ENCODE measurements around the gene SAMD13. TPM values are rescaled to one million over a fixed set of nuclear protein-coding genes. Genes with fewer than 3 reads are reported as not detected.

The SAMD13 gene
- total RNA-seq, 1 donor from 2014 or later = 2.0 TPM

DNA sequence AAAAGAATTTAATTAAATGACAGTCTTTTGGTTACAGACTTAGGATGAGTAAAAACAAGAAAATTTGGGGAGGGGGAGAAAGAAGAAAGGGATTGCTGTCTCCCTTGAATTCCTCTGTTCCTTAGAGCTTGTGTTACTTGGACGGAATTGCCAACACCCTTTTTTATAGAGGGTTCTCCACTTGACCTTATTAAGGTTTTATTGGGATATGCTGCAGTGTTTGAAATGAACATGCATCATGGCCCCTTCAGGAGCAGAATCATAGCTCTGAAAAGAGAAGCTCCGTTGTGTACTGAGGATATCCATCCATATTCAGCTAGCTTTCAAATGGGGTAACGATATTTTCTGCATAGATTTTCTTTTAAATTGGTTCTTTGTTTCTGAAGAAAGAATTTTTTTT lies 48.6 kb downstream of the SAMD13 start:
- DNase-seq = no peak
- intact Hi-C loops (cut with micrococcal nuclease) = no loop called here
- H3K27me3 ChIP-seq (ENCODE audit: low read depth) = no peaks in the 10 kb centered on the region
- TF ChIP-seq, protein P1, sequence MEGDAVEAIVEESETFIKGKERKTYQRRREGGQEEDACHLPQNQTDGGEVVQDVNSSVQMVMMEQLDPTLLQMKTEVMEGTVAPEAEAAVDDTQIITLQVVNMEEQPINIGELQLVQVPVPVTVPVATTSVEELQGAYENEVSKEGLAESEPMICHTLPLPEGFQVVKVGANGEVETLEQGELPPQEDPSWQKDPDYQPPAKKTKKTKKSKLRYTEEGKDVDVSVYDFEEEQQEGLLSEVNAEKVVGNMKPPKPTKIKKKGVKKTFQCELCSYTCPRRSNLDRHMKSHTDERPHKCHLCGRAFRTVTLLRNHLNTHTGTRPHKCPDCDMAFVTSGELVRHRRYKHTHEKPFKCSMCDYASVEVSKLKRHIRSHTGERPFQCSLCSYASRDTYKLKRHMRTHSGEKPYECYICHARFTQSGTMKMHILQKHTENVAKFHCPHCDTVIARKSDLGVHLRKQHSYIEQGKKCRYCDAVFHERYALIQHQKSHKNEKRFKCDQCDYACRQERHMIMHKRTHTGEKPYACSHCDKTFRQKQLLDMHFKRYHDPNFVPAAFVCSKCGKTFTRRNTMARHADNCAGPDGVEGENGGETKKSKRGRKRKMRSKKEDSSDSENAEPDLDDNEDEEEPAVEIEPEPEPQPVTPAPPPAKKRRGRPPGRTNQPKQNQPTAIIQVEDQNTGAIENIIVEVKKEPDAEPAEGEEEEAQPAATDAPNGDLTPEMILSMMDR (IDR thresholded peaks at IDR 0.05; ENCODE audit: borderline replicate concordance) = no peak
- H3K27ac ChIP-seq (replicated peaks) = no peak overlapping the region
- no peaks in the 10 kb centered on the region for H3K4me1 ChIP-seq
- H3K9me3 ChIP-seq (replicated peaks) = no peaks in the 10 kb centered on the region
- no peak overlapping the region for H3K4me3 ChIP-seq
- no peaks in the 10 kb centered on the region for H3K36me3 ChIP-seq

DNA sequence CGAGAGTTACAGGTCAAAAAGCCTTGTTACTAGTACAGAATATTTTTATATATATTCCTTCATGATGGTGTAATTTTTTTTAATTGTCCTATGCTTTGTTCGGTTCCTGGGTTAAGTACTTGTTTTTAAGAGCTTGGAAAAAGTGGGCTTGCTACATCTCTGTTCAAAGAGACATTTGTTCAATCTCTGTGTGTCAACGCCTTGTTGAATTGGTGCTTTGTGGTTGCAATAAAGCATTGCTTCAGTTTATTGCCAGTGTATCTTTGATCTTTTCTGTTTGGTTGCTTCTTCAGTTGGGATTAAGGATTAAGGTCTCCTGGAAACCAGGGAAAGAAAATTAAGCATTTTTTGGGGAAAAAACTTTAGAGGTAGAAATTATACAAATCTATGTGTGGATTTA lies 49.0 kb downstream of the SAMD13 start:
- TF ChIP-seq, protein P1 (IDR thresholded peaks at IDR 0.05; ENCODE audit: borderline replicate concordance) = no peak
- H3K4me1 ChIP-seq = no peaks in the 10 kb centered on the region
- no peaks in the 10 kb centered on the region for H3K36me3 ChIP-seq
- no peak overlapping the region for H3K4me3 ChIP-seq
- no peak for DNase-seq
- H3K27ac ChIP-seq (replicated peaks) = no peak overlapping the region
- intact Hi-C loops (cut with micrococcal nuclease) = no loop called here
- H3K27me3 ChIP-seq (ENCODE audit: low read depth) = no peaks in the 10 kb centered on the region
- H3K9me3 ChIP-seq (replicated peaks) = no peaks in the 10 kb centered on the region

DNA sequence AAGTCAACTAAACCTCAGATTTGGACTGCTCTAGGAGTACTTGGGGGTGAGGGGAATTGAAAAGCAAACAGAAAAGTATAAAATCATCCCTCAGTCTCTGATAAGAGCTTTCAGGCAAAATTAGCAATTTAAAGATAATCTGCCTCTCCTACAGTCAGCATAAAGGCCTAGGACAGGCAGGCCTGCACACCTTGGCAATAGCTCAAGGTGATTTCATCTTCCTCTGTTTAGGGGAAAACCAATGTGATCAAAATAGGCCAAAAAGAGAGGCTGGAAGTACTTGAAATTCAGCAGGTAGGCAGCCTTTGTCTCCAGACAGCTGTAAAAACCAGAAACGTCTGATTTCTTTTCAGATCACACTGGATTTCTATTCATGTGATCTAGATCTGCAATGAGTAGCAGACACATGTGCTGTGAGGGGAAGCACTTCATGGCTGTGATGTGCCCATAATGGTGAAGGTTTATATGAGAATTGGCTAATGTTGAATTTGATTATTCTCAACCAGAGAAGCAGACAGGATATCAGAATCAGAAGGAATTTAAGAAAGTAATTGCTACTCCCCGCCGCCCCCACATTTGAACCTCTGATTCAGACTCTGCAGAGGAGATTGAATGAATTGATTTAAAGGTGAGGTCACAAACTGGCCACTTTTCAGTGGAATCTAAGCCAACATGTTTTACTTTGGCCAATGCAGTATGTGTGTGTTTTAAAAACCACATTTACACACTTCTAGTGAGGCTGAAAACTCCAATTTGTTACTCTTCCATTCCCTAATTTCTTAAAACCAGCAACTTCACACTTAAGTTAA lies 51.0 kb downstream of the SAMD13 start:
- H3K27ac ChIP-seq (replicated peaks) = no peak overlapping the region
- H3K4me3 ChIP-seq = no peak overlapping the region
- H3K9me3 ChIP-seq (replicated peaks) = no peaks in the 10 kb centered on the region
- DNase-seq = no peak
- intact Hi-C loops (cut with micrococcal nuclease) = no loop called here
- no peaks in the 10 kb centered on the region for H3K27me3 ChIP-seq (ENCODE audit: low read depth)
- no peaks in the 10 kb centered on the region for H3K36me3 ChIP-seq
- TF ChIP-seq, protein P1 (IDR thresholded peaks at IDR 0.05; ENCODE audit: borderline replicate concordance) = no peak
- H3K4me1 ChIP-seq = no peaks in the 10 kb centered on the region

DNA sequence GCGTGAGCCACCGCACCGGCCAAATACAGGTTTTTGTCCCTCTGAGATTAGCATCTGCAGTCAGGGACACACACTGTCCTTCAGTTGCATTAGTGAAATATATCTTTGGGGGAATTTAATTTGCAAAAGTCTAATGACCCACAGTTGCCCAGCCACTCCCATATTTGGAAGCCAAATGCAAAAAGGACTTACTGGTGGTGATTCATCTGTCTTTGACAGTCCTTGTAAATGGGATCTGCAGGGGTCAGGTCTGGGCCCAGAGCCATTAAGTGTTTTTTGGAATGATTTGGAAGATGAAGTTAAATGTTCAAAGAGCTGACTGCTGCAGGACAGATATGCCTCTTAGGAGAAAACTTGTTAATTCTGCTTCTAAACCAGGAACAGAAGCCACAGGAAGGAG lies 52.2 kb downstream of the SAMD13 start:
- no peak overlapping the region for H3K4me3 ChIP-seq
- H3K4me1 ChIP-seq = no peaks in the 10 kb centered on the region
- DNase-seq = no peak
- TF ChIP-seq, protein P1 (IDR thresholded peaks at IDR 0.05; ENCODE audit: borderline replicate concordance) = no peak
- intact Hi-C loops (cut with micrococcal nuclease) = no loop called here
- no peaks in the 10 kb centered on the region for H3K9me3 ChIP-seq (replicated peaks)
- no peaks in the 10 kb centered on the region for H3K27me3 ChIP-seq (ENCODE audit: low read depth)
- no peak overlapping the region for H3K27ac ChIP-seq (replicated peaks)
- no peaks in the 10 kb centered on the region for H3K36me3 ChIP-seq

- TF ChIP-seq, protein P1 (IDR thresholded peaks at IDR 0.05; ENCODE audit: borderline replicate concordance) = no peak
- no peak overlapping the region for H3K4me3 ChIP-seq
- H3K9me3 ChIP-seq (replicated peaks) = no peaks in the 10 kb centered on the region
- H3K36me3 ChIP-seq = no peaks in the 10 kb centered on the region
- no peak overlapping the region for H3K27ac ChIP-seq (replicated peaks)
- intact Hi-C loops (cut with micrococcal nuclease) = no loop called here
- H3K4me1 ChIP-seq = no peaks in the 10 kb centered on the region
- no peaks in the 10 kb centered on the region for H3K27me3 ChIP-seq (ENCODE audit: low read depth)
- DNase-seq = no peak
Measured at GRCh38 chr1:84355556-84355955, 54.0 kb downstream of the SAMD13 start.
